ENCODE results near the gene WWP2.
A peak's percentile ranks its signal among the peaks of the same experiment; 100 is the strongest.
"Not testable (repeated sequence)": the region's sequence is repeated elsewhere in the genome, so short reads cannot be mapped to it uniquely, and the experiment has no call there.

The WWP2 gene

DNA sequence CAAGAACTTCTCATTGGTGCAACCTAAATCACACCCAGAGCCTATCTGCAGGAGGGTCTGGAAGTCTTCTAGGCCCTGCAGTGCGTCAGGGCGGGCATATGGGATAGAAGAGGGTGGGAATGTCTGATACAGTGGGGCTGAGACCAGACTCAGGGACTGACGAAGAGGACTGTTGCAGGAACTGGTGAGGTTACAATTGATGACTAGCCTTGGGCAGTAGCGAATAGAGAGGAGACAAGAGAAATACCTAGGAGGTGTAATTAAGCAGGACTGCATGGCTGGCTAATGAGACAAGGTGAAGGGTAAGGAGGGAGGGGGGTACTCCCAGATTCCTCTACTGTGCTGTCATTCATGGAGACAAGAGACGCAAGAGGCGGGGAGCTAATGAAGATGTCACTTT is 91.3 kb downstream of the WWP2 start:
- POLR2A ChIA-PET: no interaction called here
- Histone ChIP-seq H3K4me1 (ENCODE audit: control insufficient read depth, insufficient read depth, low read length) (no peaks in the 10 kb centered on the region), H3K27ac (ENCODE audit: extremely low read depth, low read depth, low read length) (no peak overlapping the region), H3K9me3 (ENCODE audit: control insufficient read depth, insufficient read depth, low read depth, low read length) (no peaks in the 10 kb centered on the region), H3K4me3 (ENCODE audit: low read depth, low read length) (no peak overlapping the region), H3K36me3 (ENCODE audit: control insufficient read depth in 2 of 2, insufficient read depth in 1 of 2, low read length in 2 of 2) (peaks cover 0 to 3% of the 10 kb centered on the region in 2 experiments; a peak in 2 of 3 replicates)
- TF ChIP-seq, protein P1, sequence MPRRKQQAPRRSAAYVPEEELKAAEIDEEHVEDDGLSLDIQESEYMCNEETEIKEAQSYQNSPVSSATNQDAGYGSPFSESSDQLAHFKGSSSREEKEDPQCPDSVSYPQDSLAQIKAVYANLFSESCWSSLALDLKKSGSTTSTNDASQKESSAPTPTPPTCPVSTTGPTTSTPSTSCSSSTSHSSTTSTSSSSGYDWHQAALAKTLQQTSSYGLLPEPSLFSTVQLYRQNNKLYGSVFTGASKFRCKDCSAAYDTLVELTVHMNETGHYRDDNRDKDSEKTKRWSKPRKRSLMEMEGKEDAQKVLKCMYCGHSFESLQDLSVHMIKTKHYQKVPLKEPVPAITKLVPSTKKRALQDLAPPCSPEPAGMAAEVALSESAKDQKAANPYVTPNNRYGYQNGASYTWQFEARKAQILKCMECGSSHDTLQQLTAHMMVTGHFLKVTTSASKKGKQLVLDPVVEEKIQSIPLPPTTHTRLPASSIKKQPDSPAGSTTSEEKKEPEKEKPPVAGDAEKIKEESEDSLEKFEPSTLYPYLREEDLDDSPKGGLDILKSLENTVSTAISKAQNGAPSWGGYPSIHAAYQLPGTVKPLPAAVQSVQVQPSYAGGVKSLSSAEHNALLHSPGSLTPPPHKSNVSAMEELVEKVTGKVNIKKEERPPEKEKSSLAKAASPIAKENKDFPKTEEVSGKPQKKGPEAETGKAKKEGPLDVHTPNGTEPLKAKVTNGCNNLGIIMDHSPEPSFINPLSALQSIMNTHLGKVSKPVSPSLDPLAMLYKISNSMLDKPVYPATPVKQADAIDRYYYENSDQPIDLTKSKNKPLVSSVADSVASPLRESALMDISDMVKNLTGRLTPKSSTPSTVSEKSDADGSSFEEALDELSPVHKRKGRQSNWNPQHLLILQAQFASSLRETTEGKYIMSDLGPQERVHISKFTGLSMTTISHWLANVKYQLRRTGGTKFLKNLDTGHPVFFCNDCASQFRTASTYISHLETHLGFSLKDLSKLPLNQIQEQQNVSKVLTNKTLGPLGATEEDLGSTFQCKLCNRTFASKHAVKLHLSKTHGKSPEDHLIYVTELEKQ (tag by site-specific recombination; IDR thresholded peaks at IDR 0.05; ENCODE audit: borderline replicate concordance): no peak
- CTCF ChIA-PET: no interaction called here

DNA sequence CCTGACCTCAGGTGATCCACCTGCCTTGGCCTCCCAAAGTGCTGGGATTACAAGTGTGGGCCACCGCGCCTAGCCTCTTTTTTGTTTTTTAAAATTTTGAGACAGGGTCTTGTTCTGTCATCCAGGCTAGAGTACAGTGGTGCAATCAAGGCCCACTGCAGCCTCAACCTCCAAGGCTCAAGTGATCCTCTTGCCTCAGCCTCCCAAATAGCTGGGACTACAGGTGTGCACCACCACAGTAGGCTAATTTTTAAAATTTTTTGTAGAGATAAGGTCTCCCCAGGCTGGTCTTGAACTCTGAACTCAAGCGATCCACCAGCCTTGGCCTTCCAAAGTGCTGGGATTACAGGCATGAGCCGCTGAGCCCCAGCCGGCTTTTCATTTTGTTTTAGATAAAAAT is 92.6 kb downstream of the WWP2 start:
- H3K4me1 ChIP-seq (ENCODE audit: control insufficient read depth, insufficient read depth, low read length); H3K36me3 ChIP-seq (ENCODE audit: control insufficient read depth in 2 of 2, insufficient read depth in 1 of 2, low read length in 2 of 2); POLR2A ChIA-PET; H3K27ac ChIP-seq (ENCODE audit: extremely low read depth, low read depth, low read length); H3K9me3 ChIP-seq (ENCODE audit: control insufficient read depth, insufficient read depth, low read depth, low read length); CTCF ChIA-PET; H3K4me3 ChIP-seq (ENCODE audit: low read depth, low read length): not testable (repeated sequence)

DNA sequence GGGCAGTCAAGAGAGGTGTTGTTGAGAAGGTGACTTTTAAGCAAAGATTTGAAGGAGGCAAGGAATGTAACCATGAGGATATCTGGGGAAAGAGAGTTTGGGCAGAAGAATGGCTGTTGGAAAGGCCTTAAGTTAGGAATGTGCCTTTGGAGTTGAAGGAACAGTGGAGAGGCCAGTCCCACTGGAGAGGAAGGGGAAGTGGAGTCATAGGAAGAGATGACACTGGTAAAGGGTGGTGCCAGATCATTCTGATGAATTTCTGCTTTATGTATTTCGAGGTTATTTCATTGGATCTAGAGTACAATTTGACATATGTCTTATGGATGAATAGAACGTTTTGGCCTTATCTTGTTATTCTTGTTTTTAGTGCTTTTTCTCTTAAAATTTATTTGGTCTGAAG is 93.5 kb downstream of the WWP2 start:
- Histone ChIP-seq H3K4me3 (ENCODE audit: low read depth, low read length) (no peak overlapping the region), H3K36me3 (ENCODE audit: control insufficient read depth in 2 of 2, insufficient read depth in 1 of 2, low read length in 2 of 2) (peaks cover 0 to 3% of the 10 kb centered on the region in 2 experiments; a peak in 2 of 3 replicates), H3K4me1 (ENCODE audit: control insufficient read depth, insufficient read depth, low read length) (no peaks in the 10 kb centered on the region), H3K27ac (ENCODE audit: extremely low read depth, low read depth, low read length) (no peak overlapping the region), H3K9me3 (ENCODE audit: control insufficient read depth, insufficient read depth, low read depth, low read length) (no peaks in the 10 kb centered on the region)
- no peak for TF ChIP-seq ZNF571 (tag by site-specific recombination; IDR thresholded peaks at IDR 0.05)
- no peak for TF ChIP-seq ZNF416 (tag by site-specific recombination; IDR thresholded peaks at IDR 0.05)
- TF ChIP-seq GFI1B (tag by site-specific recombination; IDR thresholded peaks at IDR 0.05): no peak
- TF ChIP-seq, protein P2, sequence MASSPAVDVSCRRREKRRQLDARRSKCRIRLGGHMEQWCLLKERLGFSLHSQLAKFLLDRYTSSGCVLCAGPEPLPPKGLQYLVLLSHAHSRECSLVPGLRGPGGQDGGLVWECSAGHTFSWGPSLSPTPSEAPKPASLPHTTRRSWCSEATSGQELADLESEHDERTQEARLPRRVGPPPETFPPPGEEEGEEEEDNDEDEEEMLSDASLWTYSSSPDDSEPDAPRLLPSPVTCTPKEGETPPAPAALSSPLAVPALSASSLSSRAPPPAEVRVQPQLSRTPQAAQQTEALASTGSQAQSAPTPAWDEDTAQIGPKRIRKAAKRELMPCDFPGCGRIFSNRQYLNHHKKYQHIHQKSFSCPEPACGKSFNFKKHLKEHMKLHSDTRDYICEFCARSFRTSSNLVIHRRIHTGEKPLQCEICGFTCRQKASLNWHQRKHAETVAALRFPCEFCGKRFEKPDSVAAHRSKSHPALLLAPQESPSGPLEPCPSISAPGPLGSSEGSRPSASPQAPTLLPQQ (tag by site-specific recombination; IDR thresholded peaks at IDR 0.05): no peak
- TF ChIP-seq, protein P3, sequence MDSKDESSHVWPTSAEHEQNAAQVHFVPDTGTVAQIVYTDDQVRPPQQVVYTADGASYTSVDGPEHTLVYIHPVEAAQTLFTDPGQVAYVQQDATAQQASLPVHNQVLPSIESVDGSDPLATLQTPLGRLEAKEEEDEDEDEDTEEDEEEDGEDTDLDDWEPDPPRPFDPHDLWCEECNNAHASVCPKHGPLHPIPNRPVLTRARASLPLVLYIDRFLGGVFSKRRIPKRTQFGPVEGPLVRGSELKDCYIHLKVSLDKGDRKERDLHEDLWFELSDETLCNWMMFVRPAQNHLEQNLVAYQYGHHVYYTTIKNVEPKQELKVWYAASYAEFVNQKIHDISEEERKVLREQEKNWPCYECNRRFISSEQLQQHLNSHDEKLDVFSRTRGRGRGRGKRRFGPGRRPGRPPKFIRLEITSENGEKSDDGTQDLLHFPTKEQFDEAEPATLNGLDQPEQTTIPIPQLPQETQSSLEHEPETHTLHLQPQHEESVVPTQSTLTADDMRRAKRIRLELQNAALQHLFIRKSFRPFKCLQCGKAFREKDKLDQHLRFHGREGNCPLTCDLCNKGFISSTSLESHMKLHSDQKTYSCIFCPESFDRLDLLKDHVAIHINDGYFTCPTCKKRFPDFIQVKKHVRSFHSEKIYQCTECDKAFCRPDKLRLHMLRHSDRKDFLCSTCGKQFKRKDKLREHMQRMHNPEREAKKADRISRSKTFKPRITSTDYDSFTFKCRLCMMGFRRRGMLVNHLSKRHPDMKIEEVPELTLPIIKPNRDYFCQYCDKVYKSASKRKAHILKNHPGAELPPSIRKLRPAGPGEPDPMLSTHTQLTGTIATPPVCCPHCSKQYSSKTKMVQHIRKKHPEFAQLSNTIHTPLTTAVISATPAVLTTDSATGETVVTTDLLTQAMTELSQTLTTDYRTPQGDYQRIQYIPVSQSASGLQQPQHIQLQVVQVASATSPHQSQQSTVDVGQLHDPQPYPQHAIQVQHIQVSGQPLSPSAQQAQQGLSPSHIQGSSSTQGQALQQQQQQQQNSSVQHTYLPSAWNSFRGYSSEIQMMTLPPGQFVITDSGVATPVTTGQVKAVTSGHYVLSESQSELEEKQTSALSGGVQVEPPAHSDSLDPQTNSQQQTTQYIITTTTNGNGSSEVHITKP (tag by site-specific recombination; IDR thresholded peaks at IDR 0.05): peak; percentile 47
- TF ChIP-seq, protein P4, sequence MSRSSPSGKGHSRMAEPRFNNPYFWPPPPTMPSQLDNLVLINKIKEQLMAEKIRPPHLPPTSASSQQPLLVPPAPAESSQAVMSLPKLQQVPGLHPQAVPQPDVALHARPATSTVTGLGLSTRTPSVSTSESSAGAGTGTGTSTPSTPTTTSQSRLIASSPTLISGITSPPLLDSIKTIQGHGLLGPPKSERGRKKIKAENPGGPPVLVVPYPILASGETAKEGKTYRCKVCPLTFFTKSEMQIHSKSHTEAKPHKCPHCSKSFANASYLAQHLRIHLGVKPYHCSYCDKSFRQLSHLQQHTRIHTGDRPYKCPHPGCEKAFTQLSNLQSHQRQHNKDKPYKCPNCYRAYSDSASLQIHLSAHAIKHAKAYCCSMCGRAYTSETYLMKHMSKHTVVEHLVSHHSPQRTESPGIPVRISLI (tag by site-specific recombination; IDR thresholded peaks at IDR 0.05): no peak
- no peak for TF ChIP-seq ZNF670 (tag by site-specific recombination; IDR thresholded peaks at IDR 0.05; ENCODE audit: low read depth)
- no peak for TF ChIP-seq ZNF585B (tag by site-specific recombination; IDR thresholded peaks at IDR 0.05)
- no peak for TF ChIP-seq TRIM28 (IDR thresholded peaks at IDR 0.05; ENCODE audit: borderline replicate concordance, low read length)
- ChIA-PET CTCF (no interaction called here), POLR2A (no interaction called here)

Data from HEK293 (cell line).